Fibroblast of skin of back (primary cell): ENCODE results near the gene NKD1.
A peak's percentile ranks its signal among the peaks of the same experiment; 100 is the strongest.

Experiments
- DNase-seq: peaks from one replicate; pipeline ENCODE4 v3.0.0-alpha.2; 2013

The NKD1 gene

GRCh38 chr16:50601341-50601740, 53.1 kb downstream of the NKD1 start:
- DNase-seq: no peak

DNA sequence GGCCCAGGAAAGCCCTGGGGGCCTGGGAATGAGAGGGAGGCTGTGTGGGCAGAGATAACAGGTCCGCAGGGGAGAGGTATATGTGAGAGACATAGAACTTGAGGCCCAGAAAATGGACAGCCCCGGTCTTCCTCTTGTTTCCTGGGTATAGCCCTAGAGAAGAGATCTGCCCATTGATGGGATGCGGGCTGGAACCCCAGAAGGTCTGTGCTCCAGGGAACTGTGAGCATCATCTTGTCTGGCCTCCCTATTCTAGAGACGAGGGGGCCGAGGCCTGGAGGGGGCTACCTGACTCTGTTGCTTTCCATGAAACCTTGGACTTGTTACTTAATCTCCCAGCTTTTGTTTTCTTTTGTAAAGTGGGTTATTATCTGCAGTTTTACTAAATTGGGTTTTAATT, 53.9 kb downstream of the NKD1 start:
- DNase-seq: no peak

- DNase-seq: no peak
These were observed 54.5 kb downstream of the NKD1 start for GRCh38 chr16:50602531-50603205.

- DNase-seq: peak; percentile 77
These were observed 55.2 kb downstream of the NKD1 start for GRCh38 chr16:50603206-50604064.

- DNase-seq: no peak
These were observed 55.8 kb downstream of the NKD1 start for GRCh38 chr16:50604065-50604418.

GRCh38 chr16:50604610-50605009, 56.4 kb downstream of the NKD1 start:
- DNase-seq: no peak

DNA sequence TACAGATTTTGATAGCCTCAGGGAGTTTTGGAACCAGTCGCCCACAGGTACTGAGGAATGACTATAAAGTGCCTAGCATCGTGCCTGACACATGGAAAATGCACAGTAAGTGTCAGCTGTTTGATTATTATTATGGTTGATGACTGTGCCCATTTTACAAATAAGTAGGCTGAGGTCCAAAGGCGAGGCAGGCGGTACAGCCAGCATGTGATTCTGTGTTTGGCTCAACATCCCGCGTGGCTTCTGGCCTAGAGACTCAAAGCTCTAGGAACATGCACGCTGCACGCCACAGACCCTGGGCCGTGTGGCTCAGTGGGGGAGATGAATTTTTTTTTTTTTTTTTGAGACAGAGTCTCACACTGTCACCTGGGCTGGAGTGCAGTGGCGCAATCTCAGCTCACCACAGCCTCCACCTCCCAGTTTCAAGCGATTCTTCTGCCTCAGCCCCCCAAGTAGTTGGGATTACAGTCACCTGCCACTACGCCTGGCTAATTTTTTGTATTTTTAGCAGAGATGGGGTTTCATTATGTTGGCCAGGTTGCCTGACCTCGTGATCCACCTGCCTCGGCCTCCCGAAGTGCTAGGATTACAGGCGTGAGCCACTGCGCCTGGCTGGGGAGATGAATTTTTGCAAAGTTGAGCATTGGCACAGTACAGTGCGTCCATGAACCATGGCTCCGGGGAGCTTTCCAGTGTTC, 57.7 kb downstream of the NKD1 start:
- no peak for DNase-seq

- DNase-seq: no peak
These were observed 58.3 kb downstream of the NKD1 start for GRCh38 chr16:50606431-50607050.

GRCh38 chr16:50607051-50607431, 58.8 kb downstream of the NKD1 start:
- no peak for DNase-seq

DNA sequence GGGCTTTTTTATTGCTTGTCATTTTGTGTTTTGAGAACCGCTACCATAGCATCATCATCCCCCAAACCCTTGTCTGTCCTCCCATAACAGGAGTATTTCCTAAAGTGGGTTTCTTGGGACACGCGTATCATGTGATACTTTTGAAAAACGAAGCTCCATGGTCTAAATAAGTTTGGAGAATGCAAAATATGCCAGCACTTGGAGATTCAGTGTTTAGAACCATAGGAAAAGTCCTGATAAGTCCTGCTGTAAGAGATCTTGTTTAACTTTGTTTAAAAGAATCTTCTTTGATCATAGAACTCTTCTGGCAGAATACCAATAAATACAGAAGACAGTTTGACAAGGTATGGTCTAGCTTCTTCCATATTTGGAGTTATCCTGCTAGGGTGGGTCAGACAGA, 59.3 kb downstream of the NKD1 start:
- DNase-seq: no peak

GRCh38 chr16:50607970-50608557, 59.9 kb downstream of the NKD1 start:
- no peak for DNase-seq

DNA sequence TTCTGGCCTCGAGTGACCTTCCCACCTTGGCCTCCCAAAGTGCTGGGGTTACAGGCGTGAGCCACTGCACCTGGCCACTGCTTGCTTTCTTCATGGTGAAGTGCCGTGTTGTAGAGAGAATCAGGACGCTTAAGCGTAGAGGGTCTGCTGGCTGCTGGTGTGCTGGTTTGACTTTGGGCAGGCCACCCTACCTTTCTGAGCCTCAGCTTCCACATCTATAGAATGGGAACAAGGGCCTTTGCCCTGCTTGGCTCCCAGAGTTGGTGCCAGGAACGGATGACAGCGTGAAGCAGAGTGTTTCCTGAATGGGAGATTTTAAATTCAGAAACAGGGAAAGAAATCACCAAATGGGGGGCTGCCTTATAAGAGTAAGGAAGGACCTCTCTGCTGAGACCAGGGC, 60.9 kb downstream of the NKD1 start:
- no peak for DNase-seq

- DNase-seq: no peak
These were observed 61.3 kb downstream of the NKD1 start for GRCh38 chr16:50609471-50609870.

GRCh38 chr16:50610331-50611262, 62.4 kb downstream of the NKD1 start:
- DNase-seq: no peak

DNA sequence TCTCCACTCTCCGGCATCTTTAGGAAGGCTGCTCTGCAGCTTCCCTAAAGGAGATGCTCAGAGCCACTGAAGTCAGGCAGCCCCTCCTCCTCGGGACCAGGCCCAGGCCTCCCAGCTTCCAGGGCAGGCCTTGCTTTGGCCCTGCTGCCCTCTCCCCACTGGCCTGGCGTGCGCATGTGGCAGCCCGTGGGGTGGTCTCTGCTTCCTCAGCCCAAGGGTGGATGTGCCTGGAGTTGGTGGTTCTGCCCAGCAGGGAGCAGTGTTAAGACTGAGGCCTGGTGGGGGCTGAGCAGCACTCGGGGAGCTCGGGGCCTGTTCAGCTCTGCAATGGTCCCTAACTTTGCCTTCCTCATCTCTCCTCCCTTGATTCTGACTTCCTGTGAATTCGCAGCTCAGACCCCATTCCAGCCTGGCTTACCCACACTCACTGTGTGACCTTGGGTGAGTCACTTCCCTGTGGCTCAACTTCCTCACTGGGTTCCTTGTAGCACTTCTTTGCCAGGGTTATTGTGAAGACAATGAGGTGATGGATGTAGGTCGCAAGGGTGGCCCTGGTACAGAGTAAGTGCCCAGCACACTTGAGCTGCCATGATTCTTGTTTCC, 63.2 kb downstream of the NKD1 start:
- peak; percentile 48 for DNase-seq

DNA sequence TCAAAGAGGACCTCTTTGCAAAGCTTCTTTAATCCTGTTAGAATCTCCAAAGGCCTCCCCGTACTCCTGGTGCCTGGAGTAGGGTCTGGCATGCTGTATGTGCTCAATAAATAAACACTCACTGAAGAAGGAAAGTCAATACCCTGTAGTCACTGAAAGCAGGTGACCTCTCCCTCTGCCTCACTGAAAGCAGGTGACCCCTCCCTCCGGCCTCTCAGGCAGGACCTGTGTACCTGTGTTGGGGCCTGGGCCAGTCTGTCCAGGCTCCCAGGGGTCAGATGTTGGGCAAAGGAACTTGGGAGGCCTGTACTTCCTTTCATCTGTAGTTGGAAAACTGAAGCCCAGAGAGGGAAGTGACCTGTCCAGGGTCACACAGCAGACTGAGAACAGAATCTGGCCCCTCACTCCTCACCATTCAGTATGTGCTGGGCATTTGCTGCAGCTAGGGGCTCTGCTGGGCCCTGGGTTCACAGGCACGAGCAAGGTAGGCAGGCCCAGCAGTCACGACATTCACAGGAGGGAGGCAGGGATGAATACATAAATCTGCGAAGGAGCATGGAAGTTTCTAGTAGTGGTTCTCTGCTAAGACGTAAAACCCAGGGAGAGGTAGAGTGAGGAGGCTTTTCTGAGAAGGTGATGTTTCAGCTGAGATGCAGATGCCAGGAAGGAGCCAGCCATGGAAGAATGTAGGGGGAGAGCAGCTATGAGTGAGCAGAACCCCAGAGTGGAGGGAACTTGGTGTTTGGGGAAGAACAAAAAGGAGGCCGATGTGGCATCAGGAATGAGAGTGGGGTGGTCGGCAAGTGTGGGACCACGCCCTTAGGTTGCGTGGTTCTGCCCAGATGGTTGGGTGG, 64.0 kb downstream of the NKD1 start:
- no peak for DNase-seq

GRCh38 chr16:50612849-50613198, 64.6 kb downstream of the NKD1 start:
- no peak for DNase-seq

- DNase-seq: no peak
These were observed 65.2 kb downstream of the NKD1 start for GRCh38 chr16:50613281-50613963.

DNA sequence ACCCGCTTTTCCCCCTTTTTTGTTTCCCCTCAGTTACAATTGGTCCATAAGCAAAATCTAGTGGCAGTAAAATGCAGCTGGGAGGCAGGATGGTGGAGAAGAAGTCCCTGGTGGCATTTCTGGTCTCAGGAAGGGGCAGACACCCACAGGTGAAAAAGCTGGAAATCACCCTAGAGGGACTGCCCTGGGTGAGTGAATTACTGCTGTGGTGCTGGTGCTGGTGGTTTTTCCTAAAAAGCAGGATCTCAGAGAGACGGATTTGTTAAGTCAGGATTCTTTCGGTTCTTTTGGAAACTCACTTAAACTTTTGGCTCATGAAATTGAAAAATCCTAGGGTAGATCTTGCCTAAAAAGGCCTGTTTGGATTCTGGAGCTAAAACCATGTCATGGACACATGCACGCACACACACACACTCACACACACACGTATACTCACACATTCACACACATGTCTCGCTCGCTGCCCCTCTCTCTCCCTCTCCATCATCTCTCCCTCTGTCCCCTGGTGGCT, 65.8 kb downstream of the NKD1 start:
- DNase-seq: no peak
